Panc1 (cell line): ENCODE data around the gene FAM117A.
"Not testable (repeated sequence)": the region's sequence is repeated elsewhere in the genome, so short reads cannot be mapped to it uniquely, and the experiment has no call there.

ENCODE experiments used
- POLR2AphosphoS5 ChIP-seq: IDR thresholded peaks from 2 replicates; pipeline ENCODE4 v1.6.1; 2012; ENCODE audit warnings: mild to moderate bottlenecking, low read depth, low read length, moderate library complexity
- SIN3A ChIP-seq: IDR thresholded peaks from 2 replicates; pipeline ENCODE4 v1.6.1; 2012; ENCODE audit warnings: low read depth, mild to moderate bottlenecking, low read length, moderate library complexity, borderline replicate concordance; ENCODE audit not compliant: insufficient read depth
- TF ChIP-seq, protein P1 (sequence below): fragments of 450-650 bp; IDR thresholded peaks from 2 replicates; pipeline ENCODE4 v1.5.1; 2017; ENCODE audit warnings: mild to moderate bottlenecking
- TF ChIP-seq, protein P2 (sequence below), 2 experiments: IDR thresholded peaks; 2 replicates each; pipeline ENCODE4 v1.6.1; 2011 to 2012; ENCODE audit warnings: low read depth in 2 of 2, control low read depth in 1 of 2, low read length in 1 of 2, mild to moderate bottlenecking in 1 of 2, moderate library complexity in 1 of 2; ENCODE audit not compliant: insufficient read depth in 1 of 2

DNA sequence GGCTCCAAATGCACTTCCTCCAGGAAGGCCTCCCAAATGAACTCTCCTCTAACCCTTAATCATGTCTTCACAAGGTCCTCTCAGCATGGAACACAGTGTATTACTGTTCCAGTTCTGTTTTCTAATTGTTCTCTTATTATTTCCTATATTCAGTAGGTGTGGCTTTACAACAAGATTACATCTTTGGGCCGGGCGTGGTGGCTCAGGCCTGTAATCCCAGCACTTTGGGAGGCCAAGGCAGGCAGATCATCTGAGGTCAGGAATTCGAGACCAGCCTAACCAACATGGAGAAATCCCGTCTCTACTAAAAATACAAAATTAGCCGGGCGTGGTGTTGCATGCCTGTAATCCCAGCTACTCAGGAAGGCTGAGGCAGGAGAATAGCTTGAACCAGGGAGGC is 90.3 kb downstream of the FAM117A start:
- TF ChIP-seq, protein P1, sequence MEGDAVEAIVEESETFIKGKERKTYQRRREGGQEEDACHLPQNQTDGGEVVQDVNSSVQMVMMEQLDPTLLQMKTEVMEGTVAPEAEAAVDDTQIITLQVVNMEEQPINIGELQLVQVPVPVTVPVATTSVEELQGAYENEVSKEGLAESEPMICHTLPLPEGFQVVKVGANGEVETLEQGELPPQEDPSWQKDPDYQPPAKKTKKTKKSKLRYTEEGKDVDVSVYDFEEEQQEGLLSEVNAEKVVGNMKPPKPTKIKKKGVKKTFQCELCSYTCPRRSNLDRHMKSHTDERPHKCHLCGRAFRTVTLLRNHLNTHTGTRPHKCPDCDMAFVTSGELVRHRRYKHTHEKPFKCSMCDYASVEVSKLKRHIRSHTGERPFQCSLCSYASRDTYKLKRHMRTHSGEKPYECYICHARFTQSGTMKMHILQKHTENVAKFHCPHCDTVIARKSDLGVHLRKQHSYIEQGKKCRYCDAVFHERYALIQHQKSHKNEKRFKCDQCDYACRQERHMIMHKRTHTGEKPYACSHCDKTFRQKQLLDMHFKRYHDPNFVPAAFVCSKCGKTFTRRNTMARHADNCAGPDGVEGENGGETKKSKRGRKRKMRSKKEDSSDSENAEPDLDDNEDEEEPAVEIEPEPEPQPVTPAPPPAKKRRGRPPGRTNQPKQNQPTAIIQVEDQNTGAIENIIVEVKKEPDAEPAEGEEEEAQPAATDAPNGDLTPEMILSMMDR: not testable (repeated sequence)
- TF ChIP-seq, protein P2, sequence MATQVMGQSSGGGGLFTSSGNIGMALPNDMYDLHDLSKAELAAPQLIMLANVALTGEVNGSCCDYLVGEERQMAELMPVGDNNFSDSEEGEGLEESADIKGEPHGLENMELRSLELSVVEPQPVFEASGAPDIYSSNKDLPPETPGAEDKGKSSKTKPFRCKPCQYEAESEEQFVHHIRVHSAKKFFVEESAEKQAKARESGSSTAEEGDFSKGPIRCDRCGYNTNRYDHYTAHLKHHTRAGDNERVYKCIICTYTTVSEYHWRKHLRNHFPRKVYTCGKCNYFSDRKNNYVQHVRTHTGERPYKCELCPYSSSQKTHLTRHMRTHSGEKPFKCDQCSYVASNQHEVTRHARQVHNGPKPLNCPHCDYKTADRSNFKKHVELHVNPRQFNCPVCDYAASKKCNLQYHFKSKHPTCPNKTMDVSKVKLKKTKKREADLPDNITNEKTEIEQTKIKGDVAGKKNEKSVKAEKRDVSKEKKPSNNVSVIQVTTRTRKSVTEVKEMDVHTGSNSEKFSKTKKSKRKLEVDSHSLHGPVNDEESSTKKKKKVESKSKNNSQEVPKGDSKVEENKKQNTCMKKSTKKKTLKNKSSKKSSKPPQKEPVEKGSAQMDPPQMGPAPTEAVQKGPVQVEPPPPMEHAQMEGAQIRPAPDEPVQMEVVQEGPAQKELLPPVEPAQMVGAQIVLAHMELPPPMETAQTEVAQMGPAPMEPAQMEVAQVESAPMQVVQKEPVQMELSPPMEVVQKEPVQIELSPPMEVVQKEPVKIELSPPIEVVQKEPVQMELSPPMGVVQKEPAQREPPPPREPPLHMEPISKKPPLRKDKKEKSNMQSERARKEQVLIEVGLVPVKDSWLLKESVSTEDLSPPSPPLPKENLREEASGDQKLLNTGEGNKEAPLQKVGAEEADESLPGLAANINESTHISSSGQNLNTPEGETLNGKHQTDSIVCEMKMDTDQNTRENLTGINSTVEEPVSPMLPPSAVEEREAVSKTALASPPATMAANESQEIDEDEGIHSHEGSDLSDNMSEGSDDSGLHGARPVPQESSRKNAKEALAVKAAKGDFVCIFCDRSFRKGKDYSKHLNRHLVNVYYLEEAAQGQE (IDR thresholded peaks at IDR 0.05; ENCODE audit: insufficient read depth in 1 of 2, low read depth in 2 of 2, low read length in 1 of 2): not testable (repeated sequence)
- not testable (repeated sequence) for TF ChIP-seq POLR2AphosphoS5, SIN3A
